Lung (tissue), 12 donors: ENCODE measurements around the gene IQSEC1. TPM values are rescaled to one million over a fixed set of nuclear protein-coding genes. Genes with fewer than 3 reads are reported as not detected.

ENCODE experiments used
- ATAC-seq: fragments of 200-7000 bp; cut with Tn5 transposase; one replicate; pipeline ENCODE4 v1.9.1; 2020; ENCODE audit warnings: moderate number of reproducible peaks; ENCODE audit not compliant: insufficient read depth, low FRiP score
- DNase-seq, 3 donors: peaks; one replicate each; pipeline ENCODE4 v3.0.0-alpha.2; 2013 to 2017
- H3K27ac ChIP-seq, 2 donors: one replicate each; pipeline ENCODE4 v1.5.1; 2013; ENCODE audit warnings: mild to moderate bottlenecking in 2 of 2, moderate library complexity in 2 of 2, control low read depth in 1 of 2, inconsistent platforms in 1 of 2, low read depth in 1 of 2, low read length in 1 of 2
- H3K27me3 ChIP-seq, 3 donors: one replicate each; pipeline ENCODE4 v1.5.1; 2013; ENCODE audit warnings: low read length in 2 of 3; ENCODE audit not compliant: control insufficient read depth in 3 of 3, insufficient read depth in 3 of 3
- H3K36me3 ChIP-seq, 4 donors: one replicate each; pipeline ENCODE4 v1.5.1; 2013; ENCODE audit warnings: low read length in 4 of 4, mild to moderate bottlenecking in 1 of 4, moderate library complexity in 1 of 4; ENCODE audit not compliant: control insufficient read depth in 4 of 4, insufficient read depth in 4 of 4
- H3K4me1 ChIP-seq, 5 donors: one replicate each; pipeline ENCODE4 v1.5.1; 2013; ENCODE audit warnings: low read length in 5 of 5, mild to moderate bottlenecking in 2 of 5, moderate library complexity in 1 of 5; ENCODE audit not compliant: control insufficient read depth in 5 of 5, insufficient read depth in 5 of 5
- H3K4me3 ChIP-seq: one replicate; pipeline ENCODE4 v1.5.1; 2013; ENCODE audit warnings: mild to moderate bottlenecking, control low read depth, moderate library complexity
- H3K9ac ChIP-seq, 2 donors: one replicate each; pipeline ENCODE4 v1.5.1; 2013; ENCODE audit warnings: low read length in 2 of 2, control low read depth in 1 of 2; ENCODE audit not compliant: insufficient read depth in 1 of 2
- H3K9me3 ChIP-seq, 4 donors: one replicate each; pipeline ENCODE4 v1.5.1; 2013; ENCODE audit warnings: low read length in 3 of 4, mild to moderate bottlenecking in 1 of 4, moderate library complexity in 1 of 4; ENCODE audit not compliant: control insufficient read depth in 4 of 4, insufficient read depth in 3 of 4
- WGBS, 2 donors: extraction: QIAGEN DNeasy Blood & Tissue Kit; methylation state at CpG; one replicate each; pipeline ENCODE4 v1.1.7; 2013; 5-methylcytosine and 5-hydroxymethylcytosine counted together
- polyA plus RNA-seq, 2 donors: library from polyadenylated mRNA; stranded (reverse); fragments of 200-250 nt; gene quantifications; one replicate each; pipeline ENCODE4 v1.2.1, GENCODE V29; 2013
- total RNA-seq, 2 donors: library from RNA; depleted of rRNA in 1 of 2; stranded (reverse); fragments of >200 nt in 1 of 2; gene quantifications; one replicate each; pipeline ENCODE4 v1.2.1, GENCODE V29; 2014 to 2021
- TF ChIP-seq, protein P1 (sequence below): IDR thresholded peaks from 2 replicates; pipeline ENCODE4 v1.5.1; 2012; ENCODE audit warnings: mild to moderate bottlenecking; ENCODE audit errors: control extremely low read depth, extremely low read depth
- donor health status: control.
- donor health status: control.
- donor health status: Bipolar disorder and iron deficiency.
- donor health status: healthy.
- donor health status: DM: yes; HTN: yes; CAD: no.

Gene IQSEC1
- total and polyA plus RNA-seq, 4 donors: 13.9 to 69.1 (median 31.1) TPM

DNA sequence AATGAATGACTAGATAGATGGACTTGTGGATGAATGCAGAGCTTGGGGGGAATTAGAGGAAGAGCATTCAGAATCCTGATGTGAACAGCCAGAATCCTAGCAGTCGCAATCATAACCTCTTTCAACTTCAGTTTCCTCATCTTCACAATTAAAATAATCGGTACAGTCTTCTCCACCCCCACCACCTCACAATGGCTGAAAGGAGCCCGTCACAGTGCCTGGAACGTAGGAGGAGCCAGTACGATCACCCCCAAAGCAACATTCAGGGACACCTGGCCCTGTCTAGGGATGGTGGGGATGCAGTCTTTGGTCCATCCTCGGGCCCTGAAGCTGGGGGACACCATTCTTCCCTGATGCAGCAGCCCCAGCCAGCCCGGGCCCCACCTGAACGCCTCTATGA is 151.5 kb downstream of the IQSEC1 start:
- DNase-seq (no peak), ATAC-seq (no peak)
- Histone ChIP-seq H3K9me3 (no peaks in the 10 kb centered on the region), H3K4me3 (no peak overlapping the region), H3K4me1 (peaks cover 0 to 28% (median 0%) of the 10 kb centered on the region in 5 donors), H3K9ac (no peak overlapping the region), H3K36me3 (peaks cover 4 to 71% (median 21%) of the 10 kb centered on the region in 4 donors), H3K27ac (no peak overlapping the region), H3K27me3 (no peaks in the 10 kb centered on the region)
- 92 to 97% methylated on average over 8 of the region's 8 CpGs for WGBS, 2 donors
- TF ChIP-seq, protein P1, sequence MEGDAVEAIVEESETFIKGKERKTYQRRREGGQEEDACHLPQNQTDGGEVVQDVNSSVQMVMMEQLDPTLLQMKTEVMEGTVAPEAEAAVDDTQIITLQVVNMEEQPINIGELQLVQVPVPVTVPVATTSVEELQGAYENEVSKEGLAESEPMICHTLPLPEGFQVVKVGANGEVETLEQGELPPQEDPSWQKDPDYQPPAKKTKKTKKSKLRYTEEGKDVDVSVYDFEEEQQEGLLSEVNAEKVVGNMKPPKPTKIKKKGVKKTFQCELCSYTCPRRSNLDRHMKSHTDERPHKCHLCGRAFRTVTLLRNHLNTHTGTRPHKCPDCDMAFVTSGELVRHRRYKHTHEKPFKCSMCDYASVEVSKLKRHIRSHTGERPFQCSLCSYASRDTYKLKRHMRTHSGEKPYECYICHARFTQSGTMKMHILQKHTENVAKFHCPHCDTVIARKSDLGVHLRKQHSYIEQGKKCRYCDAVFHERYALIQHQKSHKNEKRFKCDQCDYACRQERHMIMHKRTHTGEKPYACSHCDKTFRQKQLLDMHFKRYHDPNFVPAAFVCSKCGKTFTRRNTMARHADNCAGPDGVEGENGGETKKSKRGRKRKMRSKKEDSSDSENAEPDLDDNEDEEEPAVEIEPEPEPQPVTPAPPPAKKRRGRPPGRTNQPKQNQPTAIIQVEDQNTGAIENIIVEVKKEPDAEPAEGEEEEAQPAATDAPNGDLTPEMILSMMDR: no peak

DNA sequence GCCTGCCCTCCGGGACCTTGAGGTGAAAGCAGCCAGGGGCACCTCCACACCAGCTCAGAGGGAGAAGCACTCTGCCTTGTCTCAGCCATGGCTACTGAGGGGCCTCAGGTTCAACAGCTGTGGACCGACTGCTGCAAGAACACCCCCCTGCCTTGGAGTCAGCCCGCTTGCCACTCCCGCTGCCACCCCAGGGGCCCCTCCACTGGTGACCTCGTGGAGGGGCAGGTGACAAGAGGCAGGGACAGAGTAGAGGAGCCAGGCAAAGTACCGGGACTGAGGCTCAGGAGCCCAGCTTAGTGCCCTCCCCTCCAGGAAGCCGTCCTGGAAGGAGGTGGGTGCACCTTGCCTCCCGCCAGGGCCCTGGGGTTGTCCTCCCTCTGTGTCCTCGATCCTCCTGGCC is 152.3 kb downstream of the IQSEC1 start:
- Histone ChIP-seq H3K9me3 (no peaks in the 10 kb centered on the region), H3K9ac (no peak overlapping the region), H3K27ac (no peak overlapping the region), H3K36me3 (peaks cover 4 to 71% (median 21%) of the 10 kb centered on the region in 4 donors), H3K4me3 (no peak overlapping the region), H3K4me1 (peaks cover 0 to 25% (median 0%) of the 10 kb centered on the region in 5 donors), H3K27me3 (no peaks in the 10 kb centered on the region)
- 91 to 93% methylated on average over 9 of the region's 9 CpGs for WGBS, 2 donors
- DNase-seq (no peak), ATAC-seq (no peak)
- TF ChIP-seq, protein P1: no peak

DNA sequence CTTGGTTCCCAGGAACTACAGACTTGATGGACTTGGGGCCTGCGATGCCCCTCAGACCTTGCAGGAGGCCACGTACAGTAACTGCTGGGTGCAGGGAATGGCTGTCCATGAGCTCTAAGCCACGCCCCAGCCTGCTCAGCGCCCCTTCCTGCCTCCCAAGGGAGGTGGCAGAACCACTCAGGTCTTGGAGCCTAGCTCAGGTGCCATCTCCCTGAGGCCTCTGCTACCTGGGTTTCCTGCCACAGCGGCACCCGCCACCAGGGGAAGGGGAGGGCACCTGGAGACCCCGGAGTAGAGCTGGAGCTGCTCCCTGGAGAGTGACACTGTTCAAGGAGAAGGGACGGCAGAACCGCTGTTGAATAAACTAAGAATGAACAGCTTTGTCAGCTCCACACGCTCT is 154.0 kb downstream of the IQSEC1 start:
- peaks cover 4 to 65% (median 22%) of the 10 kb centered on the region in 4 donors for H3K36me3 ChIP-seq
- TF ChIP-seq, protein P1: no peak
- H3K27ac ChIP-seq: peak overlapping the region in 1 of 2 donors; percentile 5
- no peak for DNase-seq
- peaks cover 0 to 14% (median 0%) of the 10 kb centered on the region in 5 donors for H3K4me1 ChIP-seq
- 83 to 93% methylated on average over 10 of the region's 10 CpGs for WGBS, 2 donors
- H3K9me3 ChIP-seq: no peaks in the 10 kb centered on the region
- H3K27me3 ChIP-seq: no peaks in the 10 kb centered on the region
- no peak for ATAC-seq
- no peak overlapping the region for H3K9ac ChIP-seq
- H3K4me3 ChIP-seq: no peak overlapping the region

GRCh38 chr3:12918231-12918630 is 155.0 kb downstream of the IQSEC1 start:
- peaks cover 4 to 61% (median 17%) of the 10 kb centered on the region in 4 donors for H3K36me3 ChIP-seq
- no peak for DNase-seq
- no peak overlapping the region for H3K4me3 ChIP-seq
- 92 to 95% methylated on average over 3 of the region's 3 CpGs for WGBS, 2 donors
- ATAC-seq: no peak
- TF ChIP-seq, protein P1: no peak
- H3K9me3 ChIP-seq: no peaks in the 10 kb centered on the region
- H3K27ac ChIP-seq: no peak overlapping the region
- peaks cover 0 to 9% (median 0%) of the 10 kb centered on the region in 5 donors for H3K4me1 ChIP-seq
- no peaks in the 10 kb centered on the region for H3K27me3 ChIP-seq
- no peak overlapping the region for H3K9ac ChIP-seq
